ENCODE data around the gene PLXNA2.

GRCh38 chr1:208028526-208028925, 215.7 kb downstream of the PLXNA2 start:
- TF ChIP-seq ZNF274 (IDR thresholded peaks at IDR 0.05; ENCODE audit: low read depth, low read length) (no peak), ATF3 (IDR thresholded peaks at IDR 0.05) (no peak), CTCF (IDR thresholded peaks at IDR 0.05 in 2 of 3, conservative IDR thresholded peaks at IDR 0.05 in 1 of 3; ENCODE audit: borderline replicate concordance in 1 of 3, insufficient read depth in 1 of 3, low read depth in 2 of 3, low read length in 2 of 3) (no peak), SP1 (IDR thresholded peaks at IDR 0.05; ENCODE audit: low read depth) (no peak), POLR2A (IDR thresholded peaks at IDR 0.05; ENCODE audit: borderline replicate concordance, extremely low read depth, insufficient read depth, insufficient read length) (no peak), EZH2 (IDR thresholded peaks at IDR 0.05) (no peak), POLR2AphosphoS5 (IDR thresholded peaks at IDR 0.05; ENCODE audit: low read depth, low read length) (no peak), MAX (IDR thresholded peaks at IDR 0.05) (no peak), SRF (IDR thresholded peaks at IDR 0.05; ENCODE audit: low read depth) (no peak), RAD21 (IDR thresholded peaks at IDR 0.05; ENCODE audit: low read depth) (no peak), ZBTB33 (IDR thresholded peaks at IDR 0.05; ENCODE audit: extremely low read depth, insufficient replicate concordance, low read length) (no peak), EZH2phosphoT487 (IDR thresholded peaks at IDR 0.05; ENCODE audit: borderline replicate concordance) (no peak), ZFX (IDR thresholded peaks at IDR 0.05) (no peak), TCF7L2 (IDR thresholded peaks at IDR 0.05; ENCODE audit: borderline replicate concordance, extremely low read depth, insufficient read depth, insufficient read length) (no peak)

Data from HCT116 (cell line).